Measurements from ENCODE around the gene SUFU. TPM values are rescaled to one million over a fixed set of nuclear protein-coding genes. Genes with fewer than 3 reads are reported as not detected.

Gene SUFU
- total RNA-seq, 1 donor from 2014 or later: 8.9 TPM

GRCh38 chr10:102583435-102584417 is 80.0 kb downstream of the SUFU start:
- peak; percentile 84 for TF ChIP-seq CTCF (IDR thresholded peaks at IDR 0.05; ENCODE audit: insufficient read depth, low read length, poor library complexity, severe bottlenecking)
- DNase-seq (ENCODE audit: low read depth): peak; percentile 47
- no peak overlapping the region for H3K4me3 ChIP-seq (ENCODE audit: low read depth, low read length)
- no peaks in the 10 kb centered on the region for H3K27me3 ChIP-seq (ENCODE audit: control insufficient read depth, insufficient read depth, low read length)
- H3K36me3 ChIP-seq (ENCODE audit: control insufficient read depth, insufficient read depth, low read length): no peaks in the 10 kb centered on the region

GRCh38 chr10:102585026-102585425 is 81.3 kb downstream of the SUFU start:
- H3K27me3 ChIP-seq (ENCODE audit: control insufficient read depth, insufficient read depth, low read length): no peaks in the 10 kb centered on the region
- no peak for DNase-seq (ENCODE audit: low read depth)
- no peak for TF ChIP-seq CTCF (IDR thresholded peaks at IDR 0.05; ENCODE audit: insufficient read depth, low read length, poor library complexity, severe bottlenecking)
- no peaks in the 10 kb centered on the region for H3K36me3 ChIP-seq (ENCODE audit: control insufficient read depth, insufficient read depth, low read length)
- no peak overlapping the region for H3K4me3 ChIP-seq (ENCODE audit: low read depth, low read length)

- no peak for TF ChIP-seq CTCF (IDR thresholded peaks at IDR 0.05; ENCODE audit: insufficient read depth, low read length, poor library complexity, severe bottlenecking)
- no peak for DNase-seq (ENCODE audit: low read depth)
- H3K27me3 ChIP-seq (ENCODE audit: control insufficient read depth, insufficient read depth, low read length): no peaks in the 10 kb centered on the region
- no peaks in the 10 kb centered on the region for H3K36me3 ChIP-seq (ENCODE audit: control insufficient read depth, insufficient read depth, low read length)
- no peak overlapping the region for H3K4me3 ChIP-seq (ENCODE audit: low read depth, low read length)
These were observed 83.1 kb downstream of the SUFU start for GRCh38 chr10:102586858-102587257.

GRCh38 chr10:102588875-102589274 is 85.1 kb downstream of the SUFU start:
- Histone ChIP-seq H3K36me3 (ENCODE audit: control insufficient read depth, insufficient read depth, low read length) (no peaks in the 10 kb centered on the region), H3K4me3 (ENCODE audit: low read depth, low read length) (no peak overlapping the region), H3K27me3 (ENCODE audit: control insufficient read depth, insufficient read depth, low read length) (no peaks in the 10 kb centered on the region)
- DNase-seq (ENCODE audit: low read depth): no peak
- no peak for TF ChIP-seq CTCF (IDR thresholded peaks at IDR 0.05; ENCODE audit: insufficient read depth, low read length, poor library complexity, severe bottlenecking)

GRCh38 chr10:102593074-102593803 is 89.5 kb downstream of the SUFU start:
- Histone ChIP-seq H3K27me3 (ENCODE audit: control insufficient read depth, insufficient read depth, low read length) (no peaks in the 10 kb centered on the region), H3K4me3 (ENCODE audit: low read depth, low read length) (no peak overlapping the region), H3K36me3 (ENCODE audit: control insufficient read depth, insufficient read depth, low read length) (no peaks in the 10 kb centered on the region)
- no peak for DNase-seq (ENCODE audit: low read depth)
- TF ChIP-seq CTCF (IDR thresholded peaks at IDR 0.05; ENCODE audit: insufficient read depth, low read length, poor library complexity, severe bottlenecking): no peak

Data from kidney epithelial cell (primary cell).